GM13977 (cell line): ENCODE results near the gene WDR49.

Experiments
- DNase-seq: peaks from one replicate; pipeline ENCODE4 v3.0.0; 2012; ENCODE audit warnings: low spot score
- CTCF ChIP-seq: IDR thresholded peaks from 2 replicates; pipeline ENCODE4 v1.5.1; 2012; ENCODE audit warnings: mild to moderate bottlenecking, control low read depth; ENCODE audit not compliant: insufficient read depth; ENCODE audit errors: extremely low read depth, missing control alignments
- in situ Hi-C: fragments of 300-500 bp; cut with MboI; formaldehyde crosslinking; loops from one replicate; pipeline ENCODE4 v1.12.0; 2022; ENCODE audit warnings: low sequenced_read_pairs, low pct_unique_long_range_greater_than_20kb, mixed read lengths, inconsistent platforms; ENCODE audit not compliant: unreplicated experiment

Gene WDR49

GRCh38 chr3:167606836-167607235 lies 46.9 kb downstream of the WDR49 start:
- no peak for TF ChIP-seq CTCF
- DNase-seq, result no peak
- in situ Hi-C loops, result no loop called here

GRCh38 chr3:167605871-167606270 lies 47.9 kb downstream of the WDR49 start:
- DNase-seq, result no peak
- no peak for TF ChIP-seq CTCF
- in situ Hi-C loops, result no loop called here

DNA sequence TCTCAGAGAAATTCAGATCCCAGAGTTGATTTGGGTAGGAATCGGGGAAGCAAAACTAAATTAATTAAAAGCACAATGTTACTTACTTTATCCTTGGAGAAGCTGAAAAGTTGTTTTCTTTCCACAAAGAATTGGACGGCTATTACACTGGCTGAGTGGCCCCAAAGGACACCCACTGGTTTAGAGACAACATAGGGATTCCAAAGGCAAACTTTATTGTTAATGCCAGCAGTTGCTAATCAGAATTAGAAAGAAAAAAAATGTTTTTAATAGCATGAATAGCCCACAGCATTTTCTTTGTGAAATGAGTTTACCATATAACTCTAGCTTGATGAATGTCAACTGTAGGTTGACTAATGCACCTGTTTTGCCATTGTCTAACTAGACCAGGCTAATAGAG lies 51.7 kb downstream of the WDR49 start:
- DNase-seq, result no peak
- in situ Hi-C loops, result no loop called here
- TF ChIP-seq CTCF, result no peak

DNA sequence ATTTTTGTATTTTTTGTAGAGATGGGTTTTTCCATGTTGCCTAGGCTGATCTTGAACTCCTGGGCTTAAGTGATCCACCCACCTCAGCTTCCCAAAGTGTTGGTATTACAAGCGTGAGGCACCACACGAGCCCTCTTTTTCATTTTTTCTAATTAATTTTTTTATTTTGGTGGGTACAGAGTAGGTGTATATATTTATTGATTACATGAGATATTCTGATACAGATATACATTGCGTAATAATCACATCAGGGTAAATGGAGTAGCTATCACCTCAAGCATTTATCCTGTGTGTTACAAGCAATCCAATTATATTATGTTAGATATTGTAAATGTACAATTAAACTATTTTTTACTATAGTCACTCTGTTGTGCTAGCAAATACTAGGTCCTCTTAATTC lies 66.1 kb downstream of the WDR49 start:
- in situ Hi-C loops, result no loop called here
- DNase-seq, result no peak
- TF ChIP-seq CTCF, result no peak

DNA sequence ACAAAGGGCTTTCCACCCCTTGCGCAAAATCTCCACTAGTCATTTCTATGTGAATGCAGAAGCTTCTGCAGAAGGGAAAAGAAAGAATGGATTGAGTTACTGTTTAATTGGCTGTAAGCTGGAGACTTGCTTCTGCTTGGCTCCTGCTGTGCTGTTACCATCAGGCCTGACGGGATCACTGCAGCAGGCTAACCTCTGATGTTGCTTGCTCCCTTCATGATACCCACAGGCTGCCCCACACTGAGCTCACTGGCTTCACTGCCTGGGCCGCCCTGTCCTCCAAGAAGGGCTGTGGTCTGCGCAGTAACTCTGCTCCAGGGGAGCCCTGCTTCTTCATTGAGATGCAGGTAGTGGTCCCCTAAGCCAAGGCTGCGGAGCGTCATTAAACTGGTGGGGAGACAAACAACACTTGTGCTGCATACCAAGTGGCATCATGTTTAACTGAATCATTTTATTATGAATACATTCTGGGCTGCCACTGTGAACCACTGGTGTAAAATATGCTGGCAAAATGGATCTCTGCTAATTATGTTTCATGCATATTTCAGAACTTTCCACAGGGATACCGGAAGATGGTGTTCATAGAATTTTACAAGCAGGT lies 78.6 kb downstream of the WDR49 start:
- DNase-seq, result no peak
- TF ChIP-seq CTCF, result no peak
- in situ Hi-C loops, result no loop called here

DNA sequence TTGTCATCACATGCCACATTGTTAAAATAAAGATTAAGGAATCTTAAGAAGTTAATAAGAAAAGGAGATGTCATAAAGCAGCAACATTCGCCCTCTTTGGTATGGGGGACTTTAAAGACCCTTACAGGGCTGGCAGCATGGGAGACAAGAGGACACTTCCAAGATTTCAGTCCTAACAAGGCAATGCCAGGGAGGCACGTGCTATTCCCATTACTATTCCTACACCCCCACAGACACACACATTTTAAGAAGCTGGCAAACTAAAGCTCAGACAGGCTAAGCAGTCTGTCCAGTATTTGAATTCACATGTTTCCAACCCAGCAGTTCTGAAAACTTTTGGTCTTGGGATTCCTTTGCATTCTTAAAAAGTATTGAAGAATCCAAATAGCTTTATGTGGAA lies 80.8 kb downstream of the WDR49 start:
- in situ Hi-C loops, result no loop called here
- DNase-seq, result no peak
- TF ChIP-seq CTCF, result no peak

- in situ Hi-C loops, result no loop called here
- no peak for TF ChIP-seq CTCF
- no peak for DNase-seq
These were observed 85.1 kb downstream of the WDR49 start for GRCh38 chr3:167568634-167569033.
